ENCODE results near the gene ZNF771. TPM values are rescaled to one million over a fixed set of nuclear protein-coding genes. Genes with fewer than 3 reads are reported as not detected.

ZNF771 gene
- total and polyA plus RNA-seq, 9 of the 15 experiments (the other 6 are each of a cell fraction or from before 2014, with no cell fraction given) = 1.5 to 12.6 (median 4.4) TPM

GRCh38 chr16:30383521-30383920 lies 23.9 kb upstream of the ZNF771 start (continued):
- TF ChIP-seq YBX1 (IDR thresholded peaks at IDR 0.05) = no peak
- TF ChIP-seq ZNF445 (CRISPR knock-in tag; IDR thresholded peaks at IDR 0.05; ENCODE audit: low read depth) = no peak
- no peak for TF ChIP-seq MYNN (IDR thresholded peaks at IDR 0.05)
- no peak for TF ChIP-seq MYNN (CRISPR knock-in tag; IDR thresholded peaks at IDR 0.05)
- no peak for TF ChIP-seq ZNF561 (CRISPR knock-in tag; conservative IDR thresholded peaks at IDR 0.05)

GRCh38 chr16:30394592-30395154 lies 12.7 kb upstream of the ZNF771 start:
- peaks cover 21% of the 10 kb centered on the region; the same call in 2 of the 3 replicates for H3K36me3 ChIP-seq (ENCODE audit: control insufficient read depth, insufficient read depth, low read length)
- BruUV-seq (replicated peaks) = no TSS peak
- H3K27ac ChIP-seq (ENCODE audit: extremely low read depth, low read depth, low read length) = peak overlapping the region; percentile 86
- peak overlapping the region; percentile 76 for H3K4me2 ChIP-seq (ENCODE audit: insufficient read depth, low read length)
- WGBS (ENCODE audit: insufficient coverage, low coverage, missing lambda C conversion rate) = 3% methylated on average over 22 of the region's 31 CpGs
- no peaks in the 10 kb centered on the region for H3K9me1 ChIP-seq (ENCODE audit: control insufficient read depth, insufficient read depth, low read length)
- peak in 3 of 4 experiments; percentile 27 to 76 (median 55) for DNase-seq (ENCODE audit: extremely low read depth in 1 of 4, low spot score in 3 of 4)
- ChIA-PET POLR2A (interaction anchor here (0.6 to 1.9 kb wide), 6 partner anchors 12 to 346 kb away, joined by 3 to 5 read pairs (median 3); partner anchors contain the start of genes SEPTIN1, TBC1D10B and ZNF689), CTCF (ENCODE audit: low intra/inter-chr PET ratio) (interaction anchor here (0.5 to 0.6 kb wide), 2 partner anchors 313 to 466 kb away, joined by 4 read pairs; no protein-coding TSS in a partner anchor)
- ATAC-seq = peak; percentile 47
- no peaks in the 10 kb centered on the region for H4K20me1 ChIP-seq (replicated peaks; ENCODE audit: control insufficient read depth, insufficient read depth, low read length)
- peak overlapping the region; percentile 93 for H2AFZ ChIP-seq (ENCODE audit: low read depth, low read length)
- H3K9ac ChIP-seq (ENCODE audit: insufficient read depth in 1 of 2, low read depth in 2 of 2, low read length in 2 of 2) = peak overlapping the region; percentile 79 to 95
- no peaks in the 10 kb centered on the region for H3K27me3 ChIP-seq (ENCODE audit: control insufficient read depth in 2 of 2, insufficient read depth in 2 of 2, low read length in 2 of 2)
- no peaks in the 10 kb centered on the region for H3K9me3 ChIP-seq (replicated peaks; ENCODE audit: control insufficient read depth, insufficient read depth, low read depth, low read length)
- peak overlapping the region; percentile 87 for H3K4me3 ChIP-seq
- FAIRE-seq = peak; percentile 79
- peaks cover 23 to 46% of the 10 kb centered on the region in 2 experiments for H3K4me1 ChIP-seq (replicated peaks in 1 of 2; ENCODE audit: control insufficient read depth in 2 of 2, insufficient read depth in 2 of 2, low read length in 2 of 2)
- in situ Hi-C loops (cut with MboI) (no loop called here), intact Hi-C loops (cut with micrococcal nuclease) (loop anchor here (2.0 kb wide), 1 partner anchor 14 kb away; no protein-coding TSS in a partner anchor)
- peaks cover 10% of the 10 kb centered on the region for H3K79me2 ChIP-seq (ENCODE audit: control insufficient read depth, insufficient read depth, low read length)
- TF ChIP-seq CC2D1A (IDR thresholded peaks at IDR 0.05) (no peak), CBX3 (IDR thresholded peaks at IDR 0.05; ENCODE audit: borderline replicate concordance in 1 of 2, low read length in 2 of 2) (no peak), FOSL1 (tag; conservative IDR thresholded peaks at IDR 0.05) (0 out of 2 replicates have a peak, but pooled peaks have one; percentile 25), KLF1 (tag; IDR thresholded peaks at IDR 0.05) (no peak), SOX6 (IDR thresholded peaks at IDR 0.05) (0 out of 2 replicates have a peak, but pooled peaks have one; percentile 9), ZBTB26 (CRISPR knock-in tag; IDR thresholded peaks at IDR 0.05) (0 out of 2 replicates have a peak, but pooled peaks have one; percentile 24), HNRNPLL (IDR thresholded peaks at IDR 0.05; ENCODE audit: low read depth, low read length, poor library complexity, severe bottlenecking) (peak; percentile 49), TAF1 (IDR thresholded peaks at IDR 0.05; ENCODE audit: control insufficient read depth, extremely low read depth, insufficient read depth, low read length, severe bottlenecking) (peak; percentile 48), ZBTB2 (IDR thresholded peaks at IDR 0.05) (peak; percentile 53; the same call in 1 of the 2 replicates), BCOR (IDR thresholded peaks at IDR 0.05) (peak; percentile 32; the same call in 1 of the 2 replicates), CBFA2T3 (IDR thresholded peaks at IDR 0.05) (peak; percentile 41), NFIX (CRISPR knock-in tag; IDR thresholded peaks at IDR 0.05; ENCODE audit: low read depth) (no peak), CHD1 (IDR thresholded peaks at IDR 0.05; ENCODE audit: low read length) (peak; percentile 14), RHOXF2B (CRISPR knock-in tag; conservative IDR thresholded peaks at IDR 0.05) (no peak), BRF1 (IDR thresholded peaks at IDR 0.05; ENCODE audit: borderline replicate concordance, extremely low read depth, insufficient read length) (no peak)

Measured in K562 (cell line).